ENCODE results near the gene HPSE.

DNA sequence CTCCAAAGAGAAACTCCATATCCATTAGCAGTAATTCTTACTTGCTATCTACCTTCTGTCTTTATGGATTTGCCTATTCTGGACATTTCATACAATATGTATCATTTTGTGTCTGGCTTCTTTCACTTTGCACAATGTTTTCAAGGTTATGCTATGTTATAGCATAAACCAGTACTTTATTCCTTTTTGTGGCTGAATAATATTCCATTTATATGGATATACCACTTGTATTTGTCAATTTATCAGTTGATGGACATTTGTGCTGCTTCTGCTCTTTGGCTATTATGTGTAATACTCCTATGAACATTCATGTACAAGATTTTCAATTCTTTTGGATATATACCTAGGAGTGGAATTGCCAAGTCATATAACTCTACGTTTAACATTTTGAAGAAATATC, 18.9 kb upstream of the HPSE start:
- TF ChIP-seq, protein P1, sequence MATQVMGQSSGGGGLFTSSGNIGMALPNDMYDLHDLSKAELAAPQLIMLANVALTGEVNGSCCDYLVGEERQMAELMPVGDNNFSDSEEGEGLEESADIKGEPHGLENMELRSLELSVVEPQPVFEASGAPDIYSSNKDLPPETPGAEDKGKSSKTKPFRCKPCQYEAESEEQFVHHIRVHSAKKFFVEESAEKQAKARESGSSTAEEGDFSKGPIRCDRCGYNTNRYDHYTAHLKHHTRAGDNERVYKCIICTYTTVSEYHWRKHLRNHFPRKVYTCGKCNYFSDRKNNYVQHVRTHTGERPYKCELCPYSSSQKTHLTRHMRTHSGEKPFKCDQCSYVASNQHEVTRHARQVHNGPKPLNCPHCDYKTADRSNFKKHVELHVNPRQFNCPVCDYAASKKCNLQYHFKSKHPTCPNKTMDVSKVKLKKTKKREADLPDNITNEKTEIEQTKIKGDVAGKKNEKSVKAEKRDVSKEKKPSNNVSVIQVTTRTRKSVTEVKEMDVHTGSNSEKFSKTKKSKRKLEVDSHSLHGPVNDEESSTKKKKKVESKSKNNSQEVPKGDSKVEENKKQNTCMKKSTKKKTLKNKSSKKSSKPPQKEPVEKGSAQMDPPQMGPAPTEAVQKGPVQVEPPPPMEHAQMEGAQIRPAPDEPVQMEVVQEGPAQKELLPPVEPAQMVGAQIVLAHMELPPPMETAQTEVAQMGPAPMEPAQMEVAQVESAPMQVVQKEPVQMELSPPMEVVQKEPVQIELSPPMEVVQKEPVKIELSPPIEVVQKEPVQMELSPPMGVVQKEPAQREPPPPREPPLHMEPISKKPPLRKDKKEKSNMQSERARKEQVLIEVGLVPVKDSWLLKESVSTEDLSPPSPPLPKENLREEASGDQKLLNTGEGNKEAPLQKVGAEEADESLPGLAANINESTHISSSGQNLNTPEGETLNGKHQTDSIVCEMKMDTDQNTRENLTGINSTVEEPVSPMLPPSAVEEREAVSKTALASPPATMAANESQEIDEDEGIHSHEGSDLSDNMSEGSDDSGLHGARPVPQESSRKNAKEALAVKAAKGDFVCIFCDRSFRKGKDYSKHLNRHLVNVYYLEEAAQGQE (IDR thresholded peaks at IDR 0.05; ENCODE audit: insufficient read depth in 1 of 2, low read depth in 2 of 2, low read length in 1 of 2): no peak
- TF ChIP-seq, protein P2, sequence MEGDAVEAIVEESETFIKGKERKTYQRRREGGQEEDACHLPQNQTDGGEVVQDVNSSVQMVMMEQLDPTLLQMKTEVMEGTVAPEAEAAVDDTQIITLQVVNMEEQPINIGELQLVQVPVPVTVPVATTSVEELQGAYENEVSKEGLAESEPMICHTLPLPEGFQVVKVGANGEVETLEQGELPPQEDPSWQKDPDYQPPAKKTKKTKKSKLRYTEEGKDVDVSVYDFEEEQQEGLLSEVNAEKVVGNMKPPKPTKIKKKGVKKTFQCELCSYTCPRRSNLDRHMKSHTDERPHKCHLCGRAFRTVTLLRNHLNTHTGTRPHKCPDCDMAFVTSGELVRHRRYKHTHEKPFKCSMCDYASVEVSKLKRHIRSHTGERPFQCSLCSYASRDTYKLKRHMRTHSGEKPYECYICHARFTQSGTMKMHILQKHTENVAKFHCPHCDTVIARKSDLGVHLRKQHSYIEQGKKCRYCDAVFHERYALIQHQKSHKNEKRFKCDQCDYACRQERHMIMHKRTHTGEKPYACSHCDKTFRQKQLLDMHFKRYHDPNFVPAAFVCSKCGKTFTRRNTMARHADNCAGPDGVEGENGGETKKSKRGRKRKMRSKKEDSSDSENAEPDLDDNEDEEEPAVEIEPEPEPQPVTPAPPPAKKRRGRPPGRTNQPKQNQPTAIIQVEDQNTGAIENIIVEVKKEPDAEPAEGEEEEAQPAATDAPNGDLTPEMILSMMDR (IDR thresholded peaks at IDR 0.05): no peak
- TF ChIP-seq POLR2AphosphoS5 (IDR thresholded peaks at IDR 0.05; ENCODE audit: low read depth, low read length) (no peak), SIN3A (IDR thresholded peaks at IDR 0.05; ENCODE audit: borderline replicate concordance, insufficient read depth, low read depth, low read length) (no peak), TCF7L2 (IDR thresholded peaks at IDR 0.05; ENCODE audit: low read depth, low read length) (no peak)

Measured in Panc1 (cell line).